ENCODE measurements around the gene TRIM4.

DNA sequence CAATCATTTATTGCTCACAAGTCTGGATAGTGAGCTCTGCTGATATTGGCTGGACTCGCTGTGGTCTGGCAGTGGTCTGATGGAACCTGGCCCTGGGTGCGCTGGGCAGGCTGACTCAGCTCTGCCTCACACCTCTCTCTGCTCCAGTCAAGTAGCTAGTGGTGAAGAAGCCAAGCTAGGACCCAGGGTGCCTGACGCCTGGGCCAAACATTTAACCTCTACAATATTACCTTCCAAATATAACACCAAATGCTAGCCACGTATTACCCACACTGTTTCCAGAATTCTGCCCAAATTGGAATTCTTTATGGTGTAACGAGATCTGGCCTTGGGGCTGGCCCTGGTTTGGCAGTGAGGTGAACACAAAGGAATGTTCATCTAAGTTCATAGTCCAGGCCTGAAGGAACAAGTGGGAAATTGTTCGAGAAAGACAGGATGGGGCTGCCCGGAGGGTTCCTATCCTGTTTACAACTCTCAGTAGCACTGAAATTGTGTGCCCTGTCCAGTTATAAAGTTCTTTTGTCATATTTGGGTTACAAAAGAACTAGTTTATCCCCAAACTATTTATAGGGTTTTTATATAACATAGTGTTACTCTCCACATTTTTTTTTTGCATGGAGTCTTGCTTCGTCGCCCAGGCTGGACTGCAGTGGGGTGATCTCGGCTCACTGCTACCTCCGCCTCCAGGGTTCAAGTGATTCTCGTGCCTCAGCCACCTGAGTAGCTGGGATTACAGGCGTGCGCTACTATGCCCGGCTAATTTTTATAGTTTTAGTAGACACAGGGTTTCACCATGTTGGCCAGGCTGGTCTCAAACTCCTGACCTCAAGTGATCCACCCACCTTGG lies 58.8 kb downstream of the TRIM4 start:
- TF ChIP-seq POLR2A (IDR thresholded peaks at IDR 0.05) (no peak), POLR2AphosphoS5 (IDR thresholded peaks at IDR 0.05) (no peak)
- TF ChIP-seq, protein P1, sequence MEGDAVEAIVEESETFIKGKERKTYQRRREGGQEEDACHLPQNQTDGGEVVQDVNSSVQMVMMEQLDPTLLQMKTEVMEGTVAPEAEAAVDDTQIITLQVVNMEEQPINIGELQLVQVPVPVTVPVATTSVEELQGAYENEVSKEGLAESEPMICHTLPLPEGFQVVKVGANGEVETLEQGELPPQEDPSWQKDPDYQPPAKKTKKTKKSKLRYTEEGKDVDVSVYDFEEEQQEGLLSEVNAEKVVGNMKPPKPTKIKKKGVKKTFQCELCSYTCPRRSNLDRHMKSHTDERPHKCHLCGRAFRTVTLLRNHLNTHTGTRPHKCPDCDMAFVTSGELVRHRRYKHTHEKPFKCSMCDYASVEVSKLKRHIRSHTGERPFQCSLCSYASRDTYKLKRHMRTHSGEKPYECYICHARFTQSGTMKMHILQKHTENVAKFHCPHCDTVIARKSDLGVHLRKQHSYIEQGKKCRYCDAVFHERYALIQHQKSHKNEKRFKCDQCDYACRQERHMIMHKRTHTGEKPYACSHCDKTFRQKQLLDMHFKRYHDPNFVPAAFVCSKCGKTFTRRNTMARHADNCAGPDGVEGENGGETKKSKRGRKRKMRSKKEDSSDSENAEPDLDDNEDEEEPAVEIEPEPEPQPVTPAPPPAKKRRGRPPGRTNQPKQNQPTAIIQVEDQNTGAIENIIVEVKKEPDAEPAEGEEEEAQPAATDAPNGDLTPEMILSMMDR (IDR thresholded peaks at IDR 0.05) = no peak
